Measurements from ENCODE around the gene CAMTA1.

The CAMTA1 gene

DNA sequence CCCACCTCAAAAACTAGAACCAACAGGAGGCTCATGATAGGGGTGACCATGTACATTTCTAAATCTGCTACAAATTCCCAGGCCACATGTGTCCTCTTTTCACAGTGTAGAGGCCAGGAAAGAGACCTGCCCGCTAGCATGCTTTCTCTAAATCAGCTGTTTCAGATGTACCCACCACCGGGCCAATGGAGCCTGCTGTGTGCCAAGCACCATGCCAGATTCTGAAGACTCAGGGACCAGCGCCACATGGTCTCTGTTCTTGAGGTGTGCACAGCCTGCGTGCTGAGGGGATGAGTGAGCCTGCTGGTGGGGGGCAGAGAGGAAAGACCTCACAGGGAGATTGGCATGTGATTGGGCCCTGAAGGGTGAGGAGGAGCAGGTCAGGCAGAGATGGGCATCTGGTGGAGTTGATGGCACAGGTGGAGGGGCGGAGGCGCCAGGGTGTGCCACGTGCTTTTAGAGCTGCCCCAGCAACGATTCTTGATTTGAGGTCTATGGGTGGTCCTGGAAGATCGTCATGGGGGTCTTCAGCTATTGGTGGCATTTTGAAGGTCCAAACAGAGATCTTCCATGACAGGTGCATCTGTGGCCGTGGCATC lies 500.7 kb downstream of the CAMTA1 start:
- no peak for DNase-seq (ENCODE audit: low spot score)

DNA sequence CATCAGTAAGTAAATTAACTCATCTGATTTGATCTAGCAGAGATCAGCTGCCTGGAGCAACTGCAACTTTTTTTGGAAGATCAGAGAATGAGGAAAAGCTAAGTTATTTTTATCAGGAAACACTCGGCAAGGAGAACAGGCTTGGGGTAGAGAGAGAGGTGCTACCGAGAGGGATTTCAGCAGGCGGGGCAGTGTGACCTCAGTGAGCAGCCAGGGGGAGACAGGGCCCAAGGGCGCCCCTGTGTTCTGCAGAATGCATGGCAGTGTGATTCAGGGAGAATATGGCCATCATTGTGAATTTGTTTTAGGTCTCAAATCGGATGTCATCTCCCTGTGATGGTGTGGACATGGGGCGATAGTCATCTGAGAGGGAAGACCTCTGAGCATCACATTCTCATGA lies 501.8 kb downstream of the CAMTA1 start:
- no peak for DNase-seq (ENCODE audit: low spot score)

DNA sequence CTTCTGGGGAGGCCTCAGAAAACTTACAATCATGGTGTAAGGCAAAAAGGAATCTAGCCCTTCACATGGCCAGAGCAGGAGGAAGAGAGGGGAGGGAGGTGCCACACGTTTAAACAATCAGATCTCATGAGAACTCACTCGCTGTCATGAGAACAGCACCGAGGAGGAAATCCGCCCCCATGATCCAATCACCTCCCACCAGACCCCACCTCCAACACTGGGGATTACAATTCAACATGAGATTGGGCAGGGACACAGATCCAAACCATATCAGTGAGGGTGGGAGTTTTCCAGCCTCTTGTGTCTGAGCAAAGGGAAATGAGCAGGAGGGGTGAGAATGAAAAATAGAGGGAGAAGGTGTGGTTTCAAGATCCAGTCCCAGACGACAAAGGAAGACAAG lies 503.7 kb downstream of the CAMTA1 start:
- no peak for DNase-seq (ENCODE audit: low spot score)

DNA sequence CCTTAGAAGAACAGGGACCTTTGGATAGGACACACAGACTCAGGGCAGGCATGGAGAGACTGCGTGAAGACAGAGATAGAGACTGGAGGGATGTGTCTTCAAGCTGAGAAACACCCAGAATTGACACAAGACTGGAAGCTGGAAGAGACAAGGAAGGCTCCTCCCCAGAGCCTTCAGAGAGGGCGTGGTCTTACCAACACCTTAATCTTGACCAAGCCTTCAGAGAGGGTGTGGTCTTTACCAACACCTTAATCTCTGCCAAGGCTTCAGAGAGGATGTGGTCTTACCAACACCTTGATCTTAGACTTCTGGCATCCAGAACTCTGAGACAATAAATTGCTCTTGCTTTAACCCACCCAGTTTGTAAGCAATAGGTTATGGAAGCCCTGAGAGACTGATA lies 504.4 kb downstream of the CAMTA1 start:
- no peak for DNase-seq (ENCODE audit: low spot score)

DNA sequence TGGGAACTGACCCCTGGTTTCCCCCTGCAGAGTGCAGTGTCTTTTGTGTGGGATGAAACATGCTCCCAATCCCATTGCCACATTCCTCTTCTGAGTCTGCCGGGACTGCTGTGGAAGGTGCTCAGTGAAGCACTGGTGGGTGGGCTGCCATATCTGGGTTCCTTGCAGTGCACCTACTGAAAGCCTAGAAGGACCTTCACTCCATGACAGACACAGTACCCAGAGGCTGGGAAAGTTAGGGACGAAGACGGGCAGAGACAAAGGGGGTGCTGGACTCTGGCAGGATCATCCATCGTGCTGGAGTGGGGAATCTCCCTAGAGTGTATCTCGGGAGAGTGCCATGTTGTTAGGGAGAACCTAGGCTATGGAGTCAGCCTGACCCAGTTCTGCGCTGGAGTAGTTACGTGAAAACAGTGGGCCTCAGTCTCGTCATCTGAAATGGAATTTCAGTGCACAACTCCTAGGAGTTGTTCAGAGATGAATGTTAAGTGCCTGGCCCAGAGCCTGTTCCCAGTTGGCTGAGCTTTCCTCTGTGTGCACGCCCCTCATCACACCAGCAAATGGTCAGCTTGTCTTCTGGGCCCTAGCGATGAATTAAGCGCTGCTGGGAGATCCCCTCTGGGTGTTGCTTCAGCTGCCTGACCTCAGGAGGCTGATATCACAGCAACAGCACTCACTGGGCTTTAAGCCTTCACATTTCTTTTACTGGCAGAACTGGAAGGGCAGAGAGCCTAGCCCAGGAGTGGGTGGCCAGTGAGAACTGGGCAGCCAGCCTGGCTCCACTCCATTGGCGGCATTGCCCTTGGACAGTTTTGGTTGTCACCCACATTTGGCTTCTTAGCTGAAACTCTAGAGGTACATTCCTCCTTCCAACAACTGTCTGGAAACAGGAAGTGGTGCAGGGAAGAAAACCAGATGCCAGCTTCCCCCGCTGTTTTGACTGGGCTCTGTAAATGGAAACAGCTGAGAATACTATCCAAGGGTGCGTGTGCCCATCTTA lies 506.0 kb downstream of the CAMTA1 start:
- DNase-seq (ENCODE audit: low spot score), result no peak

DNA sequence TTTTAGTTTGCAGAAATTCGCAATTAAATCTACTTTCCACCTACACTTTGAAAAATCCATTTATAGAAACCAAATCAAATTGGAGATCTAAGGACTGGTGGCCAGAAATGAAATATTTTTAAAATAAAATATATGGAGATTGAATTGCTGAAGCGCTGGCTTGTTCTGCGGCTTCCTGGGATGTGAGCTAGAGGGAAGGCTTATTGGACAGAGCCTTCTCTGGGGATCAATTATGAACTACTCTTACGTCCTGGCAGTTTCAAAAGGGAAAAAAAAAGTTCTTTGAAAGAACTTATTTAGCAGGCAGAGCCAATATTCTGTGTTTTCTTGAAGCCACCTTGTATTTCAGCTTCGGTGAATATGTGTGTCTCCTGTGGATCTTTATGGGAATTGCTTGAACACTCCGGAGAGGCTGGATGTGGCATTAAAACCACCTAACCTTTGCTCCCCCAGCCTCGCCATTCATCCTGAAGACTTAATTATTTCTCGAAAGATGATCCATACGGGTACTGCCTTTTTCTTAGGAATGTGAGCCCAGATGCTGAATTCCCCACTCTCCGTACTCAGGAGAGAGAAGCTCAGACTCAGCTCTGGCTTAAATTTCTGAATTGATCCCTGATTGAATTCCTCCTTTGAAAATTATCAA lies 506.9 kb downstream of the CAMTA1 start:
- DNase-seq (ENCODE audit: low spot score), result no peak

DNA sequence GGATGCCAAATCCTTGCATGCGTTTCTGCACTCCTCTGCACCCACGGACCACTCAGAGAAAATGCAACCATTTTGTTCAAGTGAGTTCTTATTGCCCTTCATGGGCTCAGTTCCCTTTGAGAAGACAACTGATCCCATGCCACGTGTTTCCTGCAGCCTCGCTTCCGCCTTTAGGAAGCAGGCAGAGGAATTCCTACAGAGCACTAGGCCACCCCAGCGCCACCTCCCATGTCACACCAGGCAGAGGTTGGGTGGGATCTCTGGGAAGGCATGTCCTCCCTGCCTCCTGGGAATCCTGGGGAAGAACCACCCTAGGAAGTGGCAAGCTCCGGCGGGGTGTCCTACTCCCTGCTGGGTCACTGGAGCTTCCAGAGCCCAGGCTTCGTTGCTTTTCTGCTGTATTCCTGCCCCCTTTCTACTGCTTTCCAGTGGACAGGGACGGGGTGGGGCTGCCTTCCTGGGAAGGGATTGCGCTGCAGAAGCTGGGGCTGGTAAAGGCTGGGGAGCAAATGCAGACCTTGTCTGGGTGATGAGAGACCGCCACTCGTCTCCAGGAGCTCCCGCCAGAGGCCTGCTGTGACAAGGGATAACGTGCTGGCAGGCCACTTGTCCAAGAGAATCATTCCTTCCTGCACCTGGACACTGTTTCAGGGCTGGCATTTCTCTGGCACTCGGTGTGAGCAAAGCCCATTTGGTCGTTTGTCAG lies 507.6 kb downstream of the CAMTA1 start:
- no peak for DNase-seq (ENCODE audit: low spot score)

DNA sequence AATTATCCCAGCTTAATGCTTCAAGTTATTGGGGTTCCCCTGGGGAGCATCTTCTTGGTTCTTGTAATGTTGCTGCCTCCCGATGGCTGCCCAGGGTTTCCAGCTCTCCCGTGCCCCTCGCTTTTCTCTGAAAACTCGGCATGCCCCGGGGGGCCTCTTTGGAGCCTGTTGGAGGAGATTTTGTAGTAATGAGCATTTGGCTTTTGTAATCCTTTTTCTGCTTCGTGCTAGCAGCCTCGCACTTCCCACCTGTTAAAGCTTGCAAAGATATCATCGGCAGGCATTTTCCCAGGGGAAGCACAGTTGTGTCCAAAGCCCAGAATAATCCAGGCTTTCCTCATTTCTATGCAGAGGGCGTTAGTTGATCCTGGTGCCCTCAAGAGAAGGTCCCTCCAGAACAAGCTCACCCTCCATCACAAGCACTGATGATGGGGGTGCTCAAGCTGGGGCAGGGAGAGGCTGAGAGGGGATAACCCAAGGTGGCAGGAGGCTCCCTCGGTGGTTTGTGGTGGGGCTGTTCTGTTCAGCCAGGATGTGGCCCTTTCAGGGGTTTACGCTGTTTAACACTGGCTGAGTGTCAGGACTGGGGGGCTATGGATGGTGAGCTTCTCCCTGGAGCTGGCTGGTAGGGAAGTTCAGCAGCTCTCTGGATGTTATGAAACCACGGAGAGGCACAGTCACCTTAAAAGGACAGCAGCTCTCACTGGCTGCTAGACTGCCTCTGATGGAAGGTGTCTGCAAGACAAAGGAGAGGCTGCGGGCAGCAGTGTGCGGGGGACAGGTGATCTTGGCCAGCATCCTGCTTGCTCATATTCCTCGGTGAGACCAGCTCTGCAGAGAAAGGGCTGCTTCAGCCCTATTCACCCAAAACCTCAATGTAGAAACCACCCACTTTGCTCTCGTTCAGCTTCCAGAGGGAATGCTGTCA lies 508.7 kb downstream of the CAMTA1 start:
- DNase-seq (ENCODE audit: low spot score), result no peak

DNA sequence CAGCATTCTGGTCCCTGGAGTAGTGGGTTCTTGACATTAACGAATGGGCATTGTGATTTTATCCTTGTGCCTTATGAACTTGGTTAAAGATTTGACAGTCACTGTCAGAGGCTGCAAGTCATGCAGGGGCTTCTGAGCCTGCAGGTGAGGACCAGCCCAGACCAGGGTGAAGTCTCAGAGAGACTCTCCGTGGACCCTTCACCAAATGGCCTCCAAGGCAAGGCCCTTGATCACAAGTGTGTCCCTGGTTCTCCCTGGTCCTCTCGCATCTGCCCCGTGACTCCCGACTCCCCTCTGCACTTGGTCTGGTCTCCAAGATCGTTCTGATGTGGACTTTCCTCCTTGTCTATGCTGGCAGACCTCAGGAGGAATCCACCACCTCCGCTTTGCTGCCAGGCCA lies 509.4 kb downstream of the CAMTA1 start:
- DNase-seq (ENCODE audit: low spot score), result no peak

DNA sequence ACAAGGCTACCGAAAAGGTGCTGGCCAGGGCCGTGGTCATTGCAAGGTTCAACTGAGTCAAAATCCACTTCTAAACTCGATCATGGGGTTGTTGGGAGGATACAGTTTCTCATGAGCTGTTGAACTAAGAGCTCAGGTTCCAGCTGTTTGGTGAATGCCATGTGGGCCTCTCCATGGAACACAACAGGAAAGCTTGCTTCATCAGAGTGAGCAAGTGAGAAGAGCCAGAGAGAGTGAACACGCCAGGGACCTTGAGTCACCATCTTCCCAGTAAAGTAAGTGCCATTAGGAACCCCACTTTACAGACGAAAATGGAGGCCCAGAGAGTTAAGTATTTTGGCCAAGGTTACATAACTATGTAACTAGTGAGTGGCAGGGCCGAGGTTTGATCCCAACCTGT lies 510.7 kb downstream of the CAMTA1 start:
- DNase-seq (ENCODE audit: low spot score), result no peak

DNA sequence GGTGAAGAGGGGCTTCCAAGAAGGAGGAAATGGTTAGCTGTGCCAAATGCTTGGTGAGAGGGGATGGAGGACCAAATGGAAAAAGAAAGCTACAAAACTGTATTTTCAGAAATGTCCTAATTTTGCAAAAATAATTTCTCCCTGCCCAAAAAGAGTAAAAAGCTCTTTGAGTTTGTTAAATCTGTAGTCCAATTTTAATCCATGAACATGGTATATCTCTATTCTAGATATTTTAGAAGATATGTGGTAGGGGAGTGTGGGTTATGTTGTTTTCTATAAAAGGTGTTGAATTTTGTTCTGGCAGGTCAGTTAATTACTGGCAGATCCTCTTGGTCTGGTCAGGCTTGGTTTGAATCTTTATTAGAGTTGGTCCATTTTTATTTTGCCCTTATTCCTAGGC lies 511.7 kb downstream of the CAMTA1 start:
- no peak for DNase-seq (ENCODE audit: low spot score)

DNA sequence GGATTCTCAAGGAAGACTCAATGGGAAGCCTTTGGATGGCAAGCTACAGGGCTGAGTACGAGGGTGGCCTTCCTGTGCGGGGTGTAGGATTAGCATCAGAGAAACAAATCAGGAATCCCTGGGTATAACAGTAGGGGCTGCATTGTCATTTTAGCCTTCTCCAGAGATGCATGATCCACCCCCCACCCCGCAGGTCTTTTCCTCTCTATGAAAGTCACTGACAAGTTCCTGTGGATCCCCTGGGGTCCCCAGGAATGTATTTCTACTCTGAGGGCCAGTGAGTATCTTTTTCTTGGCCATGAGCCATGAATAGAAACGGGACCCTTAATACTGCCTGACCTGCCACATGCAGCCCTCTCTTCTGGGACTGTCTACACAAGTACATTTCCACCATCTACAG lies 512.9 kb downstream of the CAMTA1 start:
- DNase-seq (ENCODE audit: low spot score), result no peak

DNA sequence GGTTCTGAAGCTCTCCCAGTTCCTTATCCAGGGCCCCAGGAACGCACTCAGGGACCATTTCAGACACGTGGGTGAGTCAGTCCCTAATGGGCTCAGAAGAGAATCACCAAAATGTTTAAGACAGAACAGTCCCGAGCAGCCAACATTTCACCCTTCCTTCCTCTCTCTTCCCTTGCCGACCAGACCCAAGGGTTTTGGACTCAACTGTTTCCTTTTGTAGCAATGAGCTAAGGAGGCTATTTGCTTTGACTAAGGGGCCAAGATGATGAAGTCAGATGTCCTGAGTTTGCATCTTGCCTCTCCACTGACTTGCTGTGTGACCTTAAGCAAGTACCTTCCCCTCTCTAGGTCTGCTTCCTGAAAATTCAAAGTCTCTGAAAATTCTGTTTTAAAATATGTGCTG lies 513.5 kb downstream of the CAMTA1 start:
- DNase-seq (ENCODE audit: low spot score), result no peak

DNA sequence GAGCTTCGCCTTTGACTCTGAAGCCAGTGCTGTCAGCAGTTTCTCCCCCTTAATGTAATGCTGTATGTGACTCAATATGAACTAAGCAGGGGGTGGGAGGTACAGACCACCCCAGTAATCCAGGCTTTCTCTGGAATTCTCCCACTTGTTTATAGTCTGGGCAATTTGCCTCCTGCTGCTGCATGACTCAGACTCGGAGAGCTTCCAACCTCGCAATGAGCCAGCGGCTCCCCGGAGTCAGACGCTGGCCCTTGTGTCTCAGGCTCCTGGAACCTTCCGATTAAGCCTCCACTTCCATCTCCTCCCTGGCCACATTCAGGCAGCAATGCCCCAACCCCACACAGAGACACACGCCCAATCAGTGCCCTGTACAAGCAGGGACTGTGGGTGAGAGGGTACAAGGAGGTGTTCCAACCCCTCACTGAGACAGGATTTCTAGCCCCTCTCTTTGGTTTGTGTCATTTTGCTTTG lies 514.1 kb downstream of the CAMTA1 start:
- DNase-seq (ENCODE audit: low spot score), result no peak

DNA sequence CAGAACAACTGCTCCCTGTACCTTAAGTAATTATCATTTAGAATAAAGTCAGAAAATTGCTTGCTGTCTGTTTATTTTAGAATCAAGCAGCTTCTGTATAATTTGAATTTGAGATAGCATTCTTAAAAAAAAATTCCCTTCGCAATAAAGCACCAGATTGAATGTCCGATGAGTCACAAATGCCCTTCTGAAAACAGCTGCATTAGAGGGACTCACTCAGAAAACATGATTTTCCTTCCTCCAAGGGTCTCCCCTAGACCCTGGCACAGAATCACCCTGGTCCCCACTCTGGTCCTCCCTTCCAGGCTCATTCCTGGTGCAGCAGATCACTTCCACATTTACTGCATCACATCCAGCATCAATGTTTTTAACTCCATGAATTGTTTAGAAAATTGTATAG lies 514.7 kb downstream of the CAMTA1 start:
- DNase-seq (ENCODE audit: low spot score), result no peak

DNA sequence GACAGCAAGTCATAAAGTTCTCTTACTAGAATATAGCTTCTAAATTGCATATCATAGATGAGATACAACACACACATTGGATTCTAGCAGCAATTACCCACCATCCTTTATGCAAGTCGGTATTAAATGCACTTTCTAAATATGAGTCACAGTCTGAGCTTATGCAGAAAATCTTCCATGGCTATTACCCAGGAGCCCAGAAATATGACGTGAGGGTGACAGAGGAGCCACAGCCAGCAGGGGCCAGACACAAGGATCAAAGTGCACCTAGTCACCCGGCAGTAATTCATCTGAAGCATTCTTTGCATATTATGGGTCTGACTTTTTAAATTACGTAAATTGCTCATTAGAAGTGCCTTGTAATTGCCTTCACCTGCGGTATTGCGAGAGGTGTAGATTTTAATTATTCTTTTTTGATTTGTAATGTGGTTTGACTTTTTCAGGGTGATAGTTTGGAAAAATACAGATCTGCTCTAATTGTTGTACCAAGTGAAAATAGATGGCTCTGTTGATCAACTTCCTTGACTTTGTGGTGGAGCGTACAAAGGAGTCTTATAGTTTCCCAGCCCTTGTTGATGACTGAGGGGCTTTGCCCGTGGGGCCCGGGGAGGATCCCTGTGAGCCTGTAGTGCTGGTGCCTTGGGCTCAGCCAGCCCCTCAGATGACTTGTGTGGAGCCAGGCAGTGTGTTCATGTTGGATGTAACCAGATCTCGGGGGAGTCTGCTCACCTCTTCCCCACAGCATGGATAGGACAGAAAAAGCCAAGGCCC lies 515.8 kb downstream of the CAMTA1 start:
- no peak for DNase-seq (ENCODE audit: low spot score)

DNA sequence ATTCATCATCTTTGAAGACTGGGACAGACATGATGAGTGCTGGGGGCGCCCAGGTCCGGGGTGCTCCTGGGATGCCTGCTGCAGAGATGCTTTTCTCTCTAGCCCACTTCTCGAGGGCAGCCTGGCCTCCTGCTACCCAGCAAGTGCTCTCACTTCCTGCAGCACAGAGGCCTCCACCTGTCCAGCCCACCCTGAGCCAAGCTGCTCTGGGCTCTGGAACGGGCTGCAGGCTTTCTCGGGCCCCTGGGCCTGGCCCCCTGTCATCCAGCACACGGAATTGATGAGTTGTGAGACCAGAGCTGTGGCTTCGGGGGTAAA lies 516.4 kb downstream of the CAMTA1 start:
- DNase-seq (ENCODE audit: low spot score), result no peak

DNA sequence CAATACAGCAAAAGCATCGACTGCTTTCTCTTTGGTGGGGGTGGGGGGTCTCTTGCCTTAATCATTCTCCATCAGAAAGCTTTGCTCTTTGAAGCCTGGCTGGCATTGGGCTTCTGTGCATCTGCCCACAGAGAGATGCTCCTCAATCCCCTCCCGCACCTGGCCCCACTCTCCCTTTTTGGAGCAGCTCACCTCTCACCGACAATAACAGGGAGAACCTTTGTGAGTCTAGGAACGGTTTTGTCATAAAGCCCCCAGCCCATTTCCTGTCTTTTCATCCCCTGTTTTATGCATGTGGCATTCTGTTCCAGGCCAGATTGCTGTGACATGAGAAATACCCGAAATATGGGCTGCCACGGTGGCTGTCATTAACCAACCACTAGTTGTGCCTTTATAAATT lies 516.9 kb downstream of the CAMTA1 start:
- no peak for DNase-seq (ENCODE audit: low spot score)

DNA sequence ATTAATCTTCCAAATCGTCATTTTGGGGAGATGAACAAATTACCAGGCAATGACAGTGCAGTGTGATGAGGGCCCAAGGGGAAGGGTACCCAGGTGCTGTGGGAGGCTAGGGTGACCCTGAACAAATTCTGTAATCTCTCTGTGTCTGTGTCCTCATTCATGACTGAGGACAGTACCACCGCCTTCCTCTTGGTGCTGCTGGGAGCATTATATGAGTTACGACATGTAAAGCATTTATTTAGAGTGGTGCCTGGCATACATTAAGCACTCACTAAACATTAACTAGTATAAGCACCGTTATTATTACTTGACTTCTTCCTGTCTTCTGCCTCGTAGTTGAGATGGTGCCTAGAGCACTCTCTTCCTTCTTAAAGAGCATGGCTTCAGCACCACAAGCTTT lies 517.6 kb downstream of the CAMTA1 start:
- no peak for DNase-seq (ENCODE audit: low spot score)

DNA sequence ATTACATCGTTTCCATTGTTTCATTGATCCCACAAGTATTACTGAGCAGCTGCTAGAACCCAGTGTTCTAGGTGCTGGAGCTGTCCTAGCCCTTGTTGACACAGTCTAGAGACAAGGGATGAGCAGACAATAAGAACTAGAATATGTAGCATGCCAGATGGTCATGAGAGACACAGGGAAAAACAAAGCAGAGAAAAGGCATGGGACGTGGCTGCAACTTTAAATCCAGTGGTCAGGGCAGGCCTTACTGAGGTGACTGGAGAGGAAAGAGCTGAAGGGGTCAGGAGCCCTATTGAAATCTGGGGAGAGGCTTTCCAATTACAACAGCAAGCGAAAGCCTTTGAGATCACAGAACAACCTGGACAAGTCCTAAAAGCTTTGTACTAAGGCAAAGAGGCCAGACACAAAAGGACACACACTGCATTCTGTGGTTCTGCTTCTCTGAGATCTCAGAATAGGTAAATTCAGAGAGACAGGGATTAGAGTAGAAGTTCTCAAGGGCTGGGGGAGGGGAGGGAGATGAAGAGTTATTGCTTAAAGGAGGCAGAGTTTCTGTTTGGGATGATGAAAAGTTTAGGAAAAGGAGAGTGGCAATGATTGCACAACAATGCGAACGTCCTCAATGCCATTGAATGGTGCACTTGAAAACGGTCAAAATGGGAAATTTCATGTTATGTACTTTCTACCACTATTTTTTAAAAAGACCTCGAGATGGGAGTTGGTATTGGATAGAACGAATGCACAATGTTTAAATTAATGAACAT lies 518.5 kb downstream of the CAMTA1 start:
- no peak for DNase-seq (ENCODE audit: low spot score)
